Right lobe of liver (tissue), 4 donors: ENCODE measurements around the gene TMEM128.

ENCODE experiments used
- CTCF ChIP-seq, 4 donors: fragments of 200-600 bp in 3 of 4; fragments of 450-650 bp in 1 of 4; IDR thresholded peaks; one replicate each; pipeline versions ENCODE4 v1.5.1 to v1.8.0; 2016 to 2022; ENCODE audit warnings: antibody characterized with exemption in 4 of 4, mild to moderate bottlenecking in 2 of 4
- POLR2A ChIP-seq: fragments of 450-650 bp; IDR thresholded peaks from one replicate; pipeline ENCODE4 v1.6.1; 2017; ENCODE audit warnings: antibody characterized with exemption, mild to moderate bottlenecking
- donor health status: DM: no; HTN: no; CAD: no.
- donor health status: DM: no; HTN: no; CAD: no.
- donor health status: DM: no; HTN: yes; CAD: no.

DNA sequence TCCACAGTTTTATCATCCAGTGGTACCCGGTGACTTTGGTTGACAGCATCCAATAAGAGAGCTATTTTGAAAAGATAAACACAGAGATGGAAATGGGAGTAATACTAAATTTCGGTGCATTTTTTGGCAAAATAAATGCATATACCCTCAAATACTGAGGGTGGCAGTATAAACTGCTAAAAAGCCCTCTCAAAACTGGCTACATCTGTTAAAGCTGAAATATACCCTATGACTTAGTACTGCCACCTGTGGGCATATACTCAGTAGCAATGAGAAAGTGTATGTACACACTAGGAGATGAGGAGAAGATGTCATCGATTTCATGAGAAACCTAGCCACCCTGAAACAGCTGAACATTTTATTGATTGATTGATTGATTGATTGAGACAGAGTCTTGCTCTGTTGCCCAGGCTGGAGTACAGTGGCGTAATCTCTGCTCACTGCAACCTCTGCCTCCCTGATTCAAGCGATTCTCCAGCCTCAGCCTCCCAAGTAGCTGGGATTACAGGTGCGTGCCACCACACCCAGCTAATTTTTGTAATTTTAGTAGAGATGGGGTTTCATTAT, 12.2 kb upstream of the TMEM128 start:
- peak; percentile 53 to 64 (median 62) for TF ChIP-seq CTCF (IDR thresholded peaks at IDR 0.05)
- TF ChIP-seq POLR2A: no peak
